HEK293 (cell line): ENCODE data around the gene GALNT10.

Experiments used
- CTCF ChIA-PET: fragments of 350-600 bp; formaldehyde crosslinking; extraction: SDS; loops from one replicate; lab custom pipeline; 2021; ENCODE audit warnings: antibody characterized with exemption; lab: Yijun Ruan, JAX
- POLR2A ChIA-PET: fragments of 300-600 bp; formaldehyde crosslinking; extraction: SDS; loops from one replicate; lab custom pipeline; 2020; ENCODE audit warnings: antibody characterized with exemption, inconsistent platforms; lab: Yijun Ruan, JAX
- H3K27ac ChIP-seq: fragments of 200-500 bp; sonication (Bioruptor generic); 2 replicates; pipeline ENCODE4 v1.5.1; 2014; ENCODE audit warnings: low read depth, low read length, control low read depth, inconsistent platforms; ENCODE audit errors: extremely low read depth
- H3K36me3 ChIP-seq, 2 experiments: fragments of 200-500 bp in 1 of 2; sonication (Bioruptor generic) in 1 of 2; 1 replicate in 1 of 2; 2 replicates in 1 of 2; pipeline ENCODE4 v1.5.1; 2014 to 2017; ENCODE audit warnings: inconsistent platforms in 2 of 2, low read length in 2 of 2; ENCODE audit not compliant: control insufficient read depth in 2 of 2, insufficient read depth in 1 of 2
- H3K4me1 ChIP-seq: fragments of 200-500 bp; sonication (Bioruptor generic); 2 replicates; pipeline ENCODE4 v1.5.1; 2014; ENCODE audit warnings: mild to moderate bottlenecking, low read length, inconsistent platforms; ENCODE audit not compliant: control insufficient read depth, insufficient read depth
- H3K4me3 ChIP-seq: 2 replicates; pipeline ENCODE4 v1.5.1; 2011; ENCODE audit warnings: low read depth, mild to moderate bottlenecking, control low read depth, low read length, moderate library complexity
- H3K9me3 ChIP-seq: fragments of 200-500 bp; sonication (Bioruptor generic); 2 replicates; pipeline ENCODE4 v1.5.1; 2014; ENCODE audit warnings: low read depth, low read length, inconsistent platforms; ENCODE audit not compliant: control insufficient read depth, insufficient read depth
- CTCF ChIP-seq: fragments of 450-650 bp; formaldehyde crosslinking; IDR thresholded peaks from 2 replicates; pipeline ENCODE4 v1.5.1; 2016; ENCODE audit warnings: missing biosample characterization, missing genetic modification characterization
- GLIS2 ChIP-seq: fragments of 450-650 bp; formaldehyde crosslinking; IDR thresholded peaks from 2 replicates; pipeline ENCODE4 v1.5.1; 2016; ENCODE audit warnings: missing biosample characterization, missing genetic modification characterization
- KLF10 ChIP-seq: fragments of 450-650 bp; IDR thresholded peaks from 2 replicates; pipeline ENCODE4 v1.5.1; 2018; ENCODE audit warnings: missing biosample characterization, mild to moderate bottlenecking, missing genetic modification characterization
- KLF16 ChIP-seq: fragments of 450-650 bp; formaldehyde crosslinking; IDR thresholded peaks from 2 replicates; pipeline ENCODE4 v1.5.1; 2017; ENCODE audit warnings: missing biosample characterization, missing genetic modification characterization
- PRDM1 ChIP-seq: fragments of 450-650 bp; formaldehyde crosslinking; IDR thresholded peaks from 2 replicates; pipeline ENCODE4; 2016; ENCODE audit warnings: missing biosample characterization, missing genetic modification characterization
- REPIN1 ChIP-seq: fragments of 450-650 bp; formaldehyde crosslinking; IDR thresholded peaks from 2 replicates; pipeline ENCODE4 v1.5.1; 2017; ENCODE audit warnings: missing biosample characterization, missing genetic modification characterization, low read depth
- SETDB1 ChIP-seq: IDR thresholded peaks from one replicate; pipeline ENCODE4 v1.6.1; 2017; ENCODE audit warnings: mild to moderate bottlenecking, low read length, moderate library complexity, mixed read lengths; ENCODE audit not compliant: insufficient read length
- ZFP3 ChIP-seq: fragments of 450-650 bp; formaldehyde crosslinking; IDR thresholded peaks from 2 replicates; pipeline ENCODE4 v1.5.1; 2016; ENCODE audit warnings: low read depth, missing biosample characterization, missing genetic modification characterization
- ZFP37 ChIP-seq: fragments of 450-650 bp; formaldehyde crosslinking; IDR thresholded peaks from 2 replicates; pipeline ENCODE4 v1.5.1; 2016; ENCODE audit warnings: missing biosample characterization, missing genetic modification characterization
- ZIC2 ChIP-seq: fragments of 450-650 bp; formaldehyde crosslinking; IDR thresholded peaks from 2 replicates; pipeline ENCODE4 v1.5.1; 2016; ENCODE audit warnings: missing biosample characterization, missing genetic modification characterization
- ZNF121 ChIP-seq: fragments of 450-650 bp; formaldehyde crosslinking; IDR thresholded peaks from 2 replicates; pipeline ENCODE4 v1.5.1; 2016; ENCODE audit warnings: missing biosample characterization, missing genetic modification characterization
- ZNF146 ChIP-seq: fragments of 450-650 bp; formaldehyde crosslinking; IDR thresholded peaks from 2 replicates; pipeline ENCODE4 v1.5.1; 2016; ENCODE audit warnings: missing biosample characterization, missing genetic modification characterization
- ZNF18 ChIP-seq: fragments of 450-650 bp; formaldehyde crosslinking; IDR thresholded peaks from 2 replicates; pipeline ENCODE4 v1.5.1; 2016; ENCODE audit warnings: missing biosample characterization, missing genetic modification characterization
- ZNF223 ChIP-seq: fragments of 450-650 bp; formaldehyde crosslinking; IDR thresholded peaks from 2 replicates; pipeline ENCODE4 v1.5.1; 2016; ENCODE audit warnings: missing biosample characterization, missing genetic modification characterization
- ZNF362 ChIP-seq: fragments of 450-650 bp; formaldehyde crosslinking; IDR thresholded peaks from 2 replicates; pipeline ENCODE4 v1.5.1; 2016; ENCODE audit warnings: missing biosample characterization, missing genetic modification characterization
- ZNF416 ChIP-seq: fragments of 450-650 bp; formaldehyde crosslinking; IDR thresholded peaks from 2 replicates; pipeline ENCODE4 v1.5.1; 2016; ENCODE audit warnings: missing biosample characterization, missing genetic modification characterization
- ZNF510 ChIP-seq: fragments of 450-650 bp; formaldehyde crosslinking; IDR thresholded peaks from 2 replicates; pipeline ENCODE4 v1.5.1; 2018; ENCODE audit warnings: mild to moderate bottlenecking, missing genetic modification characterization, missing biosample characterization; ENCODE audit not compliant: insufficient replicate concordance
- ZNF530 ChIP-seq: fragments of 450-650 bp; formaldehyde crosslinking; IDR thresholded peaks from 2 replicates; pipeline ENCODE4 v1.5.1; 2016; ENCODE audit warnings: low read depth, missing biosample characterization, missing genetic modification characterization
- ZNF792 ChIP-seq: fragments of 450-650 bp; formaldehyde crosslinking; IDR thresholded peaks from 2 replicates; pipeline ENCODE4 v1.5.1; 2016; ENCODE audit warnings: missing biosample characterization, missing genetic modification characterization
- TF ChIP-seq, protein P1 (sequence below): fragments of 450-650 bp; formaldehyde crosslinking; IDR thresholded peaks from 2 replicates; pipeline ENCODE4 v1.5.1; 2016; ENCODE audit warnings: missing biosample characterization, missing genetic modification characterization
- TF ChIP-seq, protein P2 (sequence below): sonication (generic); formaldehyde crosslinking; IDR thresholded peaks from 2 replicates; pipeline ENCODE4 v1.8.1; 2022; ENCODE audit warnings: mild to moderate bottlenecking, moderate library complexity, missing genetic modification reagents
- TF ChIP-seq, protein P3 (sequence below): fragments of 450-650 bp; formaldehyde crosslinking; IDR thresholded peaks from 2 replicates; pipeline ENCODE4 v1.5.1; 2016; ENCODE audit warnings: missing biosample characterization, missing genetic modification characterization

The GALNT10 gene

GRCh38 chr5:154278908-154279307, 88.4 kb downstream of the GALNT10 start (continued):
- TF ChIP-seq ZNF18 (no peak), ZFP3 (tag by site-specific recombination) (no peak), ZNF362 (tag by site-specific recombination) (no peak), ZNF416 (tag by site-specific recombination) (no peak), SETDB1 (no peak), ZNF792 (tag by site-specific recombination) (no peak)
- TF ChIP-seq, protein P1, sequence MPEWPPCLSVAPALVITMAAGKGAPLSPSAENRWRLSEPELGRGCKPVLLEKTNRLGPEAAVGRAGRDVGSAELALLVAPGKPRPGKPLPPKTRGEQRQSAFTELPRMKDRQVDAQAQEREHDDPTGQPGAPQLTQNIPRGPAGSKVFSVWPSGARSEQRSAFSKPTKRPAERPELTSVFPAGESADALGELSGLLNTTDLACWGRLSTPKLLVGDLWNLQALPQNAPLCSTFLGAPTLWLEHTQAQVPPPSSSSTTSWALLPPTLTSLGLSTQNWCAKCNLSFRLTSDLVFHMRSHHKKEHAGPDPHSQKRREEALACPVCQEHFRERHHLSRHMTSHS = no peak

DNA sequence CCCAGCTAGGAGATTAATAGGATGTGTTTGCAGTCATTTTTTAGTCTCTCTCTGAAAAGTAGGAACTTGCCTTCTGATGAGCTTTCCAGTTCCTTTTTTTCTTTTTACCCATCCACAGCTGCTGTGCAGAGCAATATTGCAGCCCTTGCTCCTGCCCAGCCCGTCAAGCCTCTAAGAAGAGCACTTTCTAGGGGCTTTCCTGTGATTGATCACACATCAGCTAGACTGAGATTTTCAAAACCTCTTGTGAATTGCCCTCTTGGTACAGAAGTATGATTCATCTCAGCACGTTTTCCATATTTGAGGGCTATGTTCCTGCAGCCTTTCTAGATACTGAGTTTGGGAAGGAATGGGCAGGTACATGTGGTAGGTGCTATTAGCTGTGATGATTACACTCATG, 93.9 kb downstream of the GALNT10 start:
- Histone ChIP-seq H3K36me3 (no peaks in the 10 kb centered on the region), H3K4me1 (no peaks in the 10 kb centered on the region), H3K4me3 (no peak overlapping the region), H3K27ac (no peak overlapping the region), H3K9me3 (no peaks in the 10 kb centered on the region)
- TF ChIP-seq, protein P2, sequence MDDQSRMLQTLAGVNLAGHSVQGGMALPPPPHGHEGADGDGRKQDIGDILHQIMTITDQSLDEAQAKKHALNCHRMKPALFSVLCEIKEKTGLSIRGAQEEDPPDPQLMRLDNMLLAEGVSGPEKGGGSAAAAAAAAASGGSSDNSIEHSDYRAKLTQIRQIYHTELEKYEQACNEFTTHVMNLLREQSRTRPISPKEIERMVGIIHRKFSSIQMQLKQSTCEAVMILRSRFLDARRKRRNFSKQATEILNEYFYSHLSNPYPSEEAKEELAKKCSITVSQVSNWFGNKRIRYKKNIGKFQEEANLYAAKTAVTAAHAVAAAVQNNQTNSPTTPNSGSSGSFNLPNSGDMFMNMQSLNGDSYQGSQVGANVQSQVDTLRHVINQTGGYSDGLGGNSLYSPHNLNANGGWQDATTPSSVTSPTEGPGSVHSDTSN (CRISPR knock-in tag) = no peak
- TF ChIP-seq KLF10 (tag by site-specific recombination) = no peak
- no peak for TF ChIP-seq REPIN1
- TF ChIP-seq ZNF121 (tag by site-specific recombination) = no peak
- POLR2A ChIA-PET = no interaction called here
- CTCF ChIA-PET = interaction anchor here (0.6 to 0.7 kb wide), 3 partner anchors 121 to 207 kb away, joined by 4 to 6 read pairs (median 4); no protein-coding TSS in a partner anchor

DNA sequence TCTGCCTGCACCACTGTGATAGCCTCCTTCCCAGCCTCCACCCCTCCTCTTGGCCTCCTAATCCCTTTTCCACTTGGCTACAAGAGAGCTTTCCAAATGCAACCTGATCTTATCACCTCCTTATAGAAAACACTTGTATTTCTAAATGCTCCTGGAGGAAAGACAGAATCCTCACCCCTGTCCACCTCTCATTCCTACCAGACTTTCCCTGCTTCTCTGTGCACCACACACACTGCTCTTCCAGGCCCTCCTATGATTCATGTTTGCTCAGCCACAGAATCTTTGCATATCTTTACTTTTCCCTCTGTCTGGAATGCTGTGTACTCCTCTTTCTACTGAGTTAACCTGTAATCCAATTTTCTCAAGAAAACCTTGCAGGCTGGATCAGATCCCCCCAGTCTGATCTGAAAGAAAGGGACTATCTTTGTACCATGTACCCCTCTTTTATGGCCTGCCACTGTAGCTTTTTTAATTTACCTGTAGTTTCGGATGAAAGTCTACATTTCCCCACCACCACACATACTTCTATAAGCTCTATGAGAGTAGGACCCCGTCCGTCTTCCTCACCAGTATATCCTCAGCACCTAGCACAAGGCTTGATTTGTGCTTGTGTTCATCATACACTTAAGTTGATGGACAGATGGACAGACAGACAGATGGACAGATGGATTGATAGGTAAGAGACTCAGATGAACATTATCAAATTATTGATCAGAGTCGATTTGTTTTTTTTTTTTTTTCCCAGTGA, 95.3 kb downstream of the GALNT10 start:
- H3K4me3 ChIP-seq = no peak overlapping the region
- CTCF ChIA-PET = interaction anchor here (1.0 to 1.3 kb wide), 2 partner anchors 10 to 119 kb away, joined by 3 read pairs; no protein-coding TSS in a partner anchor
- no peak overlapping the region for H3K27ac ChIP-seq
- H3K4me1 ChIP-seq = no peaks in the 10 kb centered on the region
- POLR2A ChIA-PET = no interaction called here
- H3K9me3 ChIP-seq = no peaks in the 10 kb centered on the region
- H3K36me3 ChIP-seq = no peaks in the 10 kb centered on the region
- TF ChIP-seq ZNF223 (peak; percentile 42; the same call in 1 of the 2 replicates), PRDM1 (tag by site-specific recombination) (0 out of 2 replicates have a peak, but pooled peaks have one; percentile 23), KLF16 (tag by site-specific recombination) (no peak)

DNA sequence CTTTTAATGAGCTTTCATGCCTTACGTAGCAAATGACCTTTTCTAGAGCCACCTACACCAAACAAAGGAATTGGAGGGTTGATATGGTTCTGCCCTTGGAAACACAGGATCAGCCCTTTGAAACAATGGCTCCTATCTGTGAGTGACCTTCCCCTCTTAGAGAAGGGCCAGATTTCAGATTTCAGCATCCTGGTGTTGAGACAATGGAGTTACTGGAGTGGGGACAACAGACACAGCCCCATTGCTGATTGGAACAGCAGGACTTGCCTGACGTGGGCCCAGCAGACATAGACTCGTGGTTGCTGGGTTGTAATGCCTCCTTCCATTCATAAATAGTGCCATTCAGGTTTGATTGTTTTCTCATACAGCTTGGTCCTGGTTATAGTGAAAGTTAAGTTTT, 96.0 kb downstream of the GALNT10 start:
- POLR2A ChIA-PET = no interaction called here
- Histone ChIP-seq H3K27ac (no peak overlapping the region), H3K36me3 (no peaks in the 10 kb centered on the region), H3K4me1 (no peaks in the 10 kb centered on the region), H3K9me3 (no peaks in the 10 kb centered on the region), H3K4me3 (no peak overlapping the region)
- CTCF ChIA-PET = interaction anchor here (0.6 to 1.3 kb wide), 3 partner anchors 9 to 118 kb away, joined by 3 read pairs; no protein-coding TSS in a partner anchor
- TF ChIP-seq ZNF530 (tag by site-specific recombination) (no peak), ZNF146 (tag by site-specific recombination) (no peak), ZNF510 (tag by site-specific recombination) (no peak), CTCF (tag by site-specific recombination) (no peak), ZIC2 (tag by site-specific recombination) (no peak), ZFP37 (no peak), GLIS2 (tag by site-specific recombination) (no peak)
- TF ChIP-seq, protein P3, sequence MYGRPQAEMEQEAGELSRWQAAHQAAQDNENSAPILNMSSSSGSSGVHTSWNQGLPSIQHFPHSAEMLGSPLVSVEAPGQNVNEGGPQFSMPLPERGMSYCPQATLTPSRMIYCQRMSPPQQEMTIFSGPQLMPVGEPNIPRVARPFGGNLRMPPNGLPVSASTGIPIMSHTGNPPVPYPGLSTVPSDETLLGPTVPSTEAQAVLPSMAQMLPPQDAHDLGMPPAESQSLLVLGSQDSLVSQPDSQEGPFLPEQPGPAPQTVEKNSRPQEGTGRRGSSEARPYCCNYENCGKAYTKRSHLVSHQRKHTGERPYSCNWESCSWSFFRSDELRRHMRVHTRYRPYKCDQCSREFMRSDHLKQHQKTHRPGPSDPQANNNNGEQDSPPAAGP = no peak
